Measurements from ENCODE around the gene ADGRD1.

The ADGRD1 gene

GRCh38 chr12:131004166-131004565 is 50.5 kb downstream of the ADGRD1 start:
- H3K36me3 ChIP-seq (ENCODE audit: control insufficient read depth in 2 of 2, insufficient read depth in 2 of 2, low read length in 2 of 2): no peaks in the 10 kb centered on the region
- no peak overlapping the region for H3K27ac ChIP-seq (ENCODE audit: low read depth in 2 of 2, low read length in 2 of 2)
- H3K4me1 ChIP-seq (ENCODE audit: control insufficient read depth in 2 of 2, insufficient read depth in 2 of 2, low read length in 2 of 2): no peaks in the 10 kb centered on the region

GRCh38 chr12:131005161-131006035 is 51.7 kb downstream of the ADGRD1 start:
- no peaks in the 10 kb centered on the region for H3K36me3 ChIP-seq (ENCODE audit: control insufficient read depth in 2 of 2, insufficient read depth in 2 of 2, low read length in 2 of 2)
- no peaks in the 10 kb centered on the region for H3K27me3 ChIP-seq (ENCODE audit: control insufficient read depth in 2 of 2, insufficient read depth in 2 of 2, low read length in 2 of 2)
- H3K4me1 ChIP-seq (ENCODE audit: control insufficient read depth in 2 of 2, insufficient read depth in 2 of 2, low read length in 2 of 2): no peaks in the 10 kb centered on the region
- H3K9me3 ChIP-seq (ENCODE audit: control insufficient read depth in 2 of 2, low read length in 2 of 2): no peaks in the 10 kb centered on the region
- no peak overlapping the region for H3K27ac ChIP-seq (ENCODE audit: low read depth in 2 of 2, low read length in 2 of 2)
- no peak overlapping the region for H3K4me3 ChIP-seq (ENCODE audit: low read length in 2 of 2)
- H3K9ac ChIP-seq (ENCODE audit: low read depth in 1 of 2, low read length in 2 of 2): no peak overlapping the region

More at GRCh38 chr12:131004166-131004565, 50.5 kb downstream of the ADGRD1 start:
- H3K27me3 ChIP-seq (ENCODE audit: control insufficient read depth in 2 of 2, insufficient read depth in 2 of 2, low read length in 2 of 2): no peaks in the 10 kb centered on the region
- no peak overlapping the region for H3K4me3 ChIP-seq (ENCODE audit: low read length in 2 of 2)
- H3K9ac ChIP-seq (ENCODE audit: low read depth in 1 of 2, low read length in 2 of 2): no peak overlapping the region
- no peaks in the 10 kb centered on the region for H3K9me3 ChIP-seq (ENCODE audit: control insufficient read depth in 2 of 2, low read length in 2 of 2)

- Histone ChIP-seq H3K4me3 (ENCODE audit: low read length in 2 of 2) (no peak overlapping the region), H3K4me1 (ENCODE audit: control insufficient read depth in 2 of 2, insufficient read depth in 2 of 2, low read length in 2 of 2) (no peaks in the 10 kb centered on the region), H3K36me3 (ENCODE audit: control insufficient read depth in 2 of 2, insufficient read depth in 2 of 2, low read length in 2 of 2) (no peaks in the 10 kb centered on the region), H3K27me3 (ENCODE audit: control insufficient read depth in 2 of 2, insufficient read depth in 2 of 2, low read length in 2 of 2) (no peaks in the 10 kb centered on the region), H3K9me3 (ENCODE audit: control insufficient read depth in 2 of 2, low read length in 2 of 2) (no peaks in the 10 kb centered on the region), H3K27ac (ENCODE audit: low read depth in 2 of 2, low read length in 2 of 2) (no peak overlapping the region), H3K9ac (ENCODE audit: low read depth in 1 of 2, low read length in 2 of 2) (no peak overlapping the region)
These were observed 52.5 kb downstream of the ADGRD1 start for GRCh38 chr12:131006036-131006735.

- H3K4me1 ChIP-seq (ENCODE audit: control insufficient read depth in 2 of 2, insufficient read depth in 2 of 2, low read length in 2 of 2): no peaks in the 10 kb centered on the region
- H3K27ac ChIP-seq (ENCODE audit: low read depth in 2 of 2, low read length in 2 of 2): no peak overlapping the region
- no peaks in the 10 kb centered on the region for H3K36me3 ChIP-seq (ENCODE audit: control insufficient read depth in 2 of 2, insufficient read depth in 2 of 2, low read length in 2 of 2)
- H3K9ac ChIP-seq (ENCODE audit: low read depth in 1 of 2, low read length in 2 of 2): no peak overlapping the region
- no peaks in the 10 kb centered on the region for H3K27me3 ChIP-seq (ENCODE audit: control insufficient read depth in 2 of 2, insufficient read depth in 2 of 2, low read length in 2 of 2)
- H3K4me3 ChIP-seq (ENCODE audit: low read length in 2 of 2): no peak overlapping the region
- no peaks in the 10 kb centered on the region for H3K9me3 ChIP-seq (ENCODE audit: control insufficient read depth in 2 of 2, low read length in 2 of 2)
These were observed 53.5 kb downstream of the ADGRD1 start for GRCh38 chr12:131007031-131007739.

- Histone ChIP-seq H3K9ac (ENCODE audit: low read depth in 1 of 2, low read length in 2 of 2) (no peak overlapping the region), H3K27ac (ENCODE audit: low read depth in 2 of 2, low read length in 2 of 2) (no peak overlapping the region), H3K36me3 (ENCODE audit: control insufficient read depth in 2 of 2, insufficient read depth in 2 of 2, low read length in 2 of 2) (no peaks in the 10 kb centered on the region)
These were observed 54.0 kb downstream of the ADGRD1 start for GRCh38 chr12:131007740-131008117.

GRCh38 chr12:131008131-131008912 is 54.6 kb downstream of the ADGRD1 start:
- Histone ChIP-seq H3K4me1 (ENCODE audit: control insufficient read depth in 2 of 2, insufficient read depth in 2 of 2, low read length in 2 of 2) (no peaks in the 10 kb centered on the region), H3K9me3 (ENCODE audit: control insufficient read depth in 2 of 2, low read length in 2 of 2) (no peaks in the 10 kb centered on the region), H3K36me3 (ENCODE audit: control insufficient read depth in 2 of 2, insufficient read depth in 2 of 2, low read length in 2 of 2) (no peaks in the 10 kb centered on the region), H3K9ac (ENCODE audit: low read depth in 1 of 2, low read length in 2 of 2) (no peak overlapping the region), H3K27me3 (ENCODE audit: control insufficient read depth in 2 of 2, insufficient read depth in 2 of 2, low read length in 2 of 2) (no peaks in the 10 kb centered on the region), H3K27ac (ENCODE audit: low read depth in 2 of 2, low read length in 2 of 2) (no peak overlapping the region), H3K4me3 (ENCODE audit: low read length in 2 of 2) (no peak overlapping the region)

More at GRCh38 chr12:131007740-131008117, 54.0 kb downstream of the ADGRD1 start:
- no peaks in the 10 kb centered on the region for H3K4me1 ChIP-seq (ENCODE audit: control insufficient read depth in 2 of 2, insufficient read depth in 2 of 2, low read length in 2 of 2)
- H3K4me3 ChIP-seq (ENCODE audit: low read length in 2 of 2): no peak overlapping the region
- H3K9me3 ChIP-seq (ENCODE audit: control insufficient read depth in 2 of 2, low read length in 2 of 2): no peaks in the 10 kb centered on the region
- H3K27me3 ChIP-seq (ENCODE audit: control insufficient read depth in 2 of 2, insufficient read depth in 2 of 2, low read length in 2 of 2): no peaks in the 10 kb centered on the region

GRCh38 chr12:131008913-131009270 is 55.2 kb downstream of the ADGRD1 start:
- H3K27ac ChIP-seq (ENCODE audit: low read depth in 2 of 2, low read length in 2 of 2): no peak overlapping the region
- no peak overlapping the region for H3K4me3 ChIP-seq (ENCODE audit: low read length in 2 of 2)
- no peaks in the 10 kb centered on the region for H3K36me3 ChIP-seq (ENCODE audit: control insufficient read depth in 2 of 2, insufficient read depth in 2 of 2, low read length in 2 of 2)
- H3K9ac ChIP-seq (ENCODE audit: low read depth in 1 of 2, low read length in 2 of 2): no peak overlapping the region
- H3K27me3 ChIP-seq (ENCODE audit: control insufficient read depth in 2 of 2, insufficient read depth in 2 of 2, low read length in 2 of 2): no peaks in the 10 kb centered on the region
- no peaks in the 10 kb centered on the region for H3K9me3 ChIP-seq (ENCODE audit: control insufficient read depth in 2 of 2, low read length in 2 of 2)
- no peaks in the 10 kb centered on the region for H3K4me1 ChIP-seq (ENCODE audit: control insufficient read depth in 2 of 2, insufficient read depth in 2 of 2, low read length in 2 of 2)

GRCh38 chr12:131009595-131010395 is 56.1 kb downstream of the ADGRD1 start:
- Histone ChIP-seq H3K9me3 (ENCODE audit: control insufficient read depth in 2 of 2, low read length in 2 of 2) (no peaks in the 10 kb centered on the region), H3K27ac (ENCODE audit: low read depth in 2 of 2, low read length in 2 of 2) (no peak overlapping the region), H3K4me3 (ENCODE audit: low read length in 2 of 2) (no peak overlapping the region), H3K4me1 (ENCODE audit: control insufficient read depth in 2 of 2, insufficient read depth in 2 of 2, low read length in 2 of 2) (no peaks in the 10 kb centered on the region), H3K27me3 (ENCODE audit: control insufficient read depth in 2 of 2, insufficient read depth in 2 of 2, low read length in 2 of 2) (no peaks in the 10 kb centered on the region), H3K9ac (ENCODE audit: low read depth in 1 of 2, low read length in 2 of 2) (no peak overlapping the region), H3K36me3 (ENCODE audit: control insufficient read depth in 2 of 2, insufficient read depth in 2 of 2, low read length in 2 of 2) (no peaks in the 10 kb centered on the region)

GRCh38 chr12:131010396-131011131 is 56.9 kb downstream of the ADGRD1 start:
- H3K36me3 ChIP-seq (ENCODE audit: control insufficient read depth in 2 of 2, insufficient read depth in 2 of 2, low read length in 2 of 2): no peaks in the 10 kb centered on the region

More at GRCh38 chr12:131010396-131011131, 56.9 kb downstream of the ADGRD1 start:
- no peaks in the 10 kb centered on the region for H3K9me3 ChIP-seq (ENCODE audit: control insufficient read depth in 2 of 2, low read length in 2 of 2)
- H3K4me3 ChIP-seq (ENCODE audit: low read length in 2 of 2): no peak overlapping the region
- no peaks in the 10 kb centered on the region for H3K4me1 ChIP-seq (ENCODE audit: control insufficient read depth in 2 of 2, insufficient read depth in 2 of 2, low read length in 2 of 2)
- H3K9ac ChIP-seq (ENCODE audit: low read depth in 1 of 2, low read length in 2 of 2): no peak overlapping the region
- no peaks in the 10 kb centered on the region for H3K27me3 ChIP-seq (ENCODE audit: control insufficient read depth in 2 of 2, insufficient read depth in 2 of 2, low read length in 2 of 2)
- H3K27ac ChIP-seq (ENCODE audit: low read depth in 2 of 2, low read length in 2 of 2): no peak overlapping the region
